GM21515 (cell line): ENCODE data around the gene PFN3.
"Not testable (repeated sequence)": the region's sequence is repeated elsewhere in the genome, so short reads cannot be mapped to it uniquely, and the experiment has no call there.

ENCODE experiments used
- ATAC-seq: cut with Tn5 transposase; IDR thresholded peaks from one replicate; pipeline ENCODE4 v1.9.1; 2021; ENCODE audit not compliant: unreplicated experiment

Gene PFN3

GRCh38 chr5:177425801-177426565 is 25.5 kb upstream of the PFN3 start:
- peak; percentile 71 for ATAC-seq

- ATAC-seq: no peak
Measured at GRCh38 chr5:177425196-177425800, 24.8 kb upstream of the PFN3 start.

- no peak for ATAC-seq
Measured at GRCh38 chr5:177423671-177424070, 23.2 kb upstream of the PFN3 start.

- ATAC-seq: no peak
Measured at GRCh38 chr5:177421062-177421798, 20.8 kb upstream of the PFN3 start.

GRCh38 chr5:177420472-177420871 is 20.0 kb upstream of the PFN3 start:
- ATAC-seq: not testable (repeated sequence)

GRCh38 chr5:177419046-177419445 is 18.6 kb upstream of the PFN3 start:
- ATAC-seq: no peak

- not testable (repeated sequence) for ATAC-seq
Measured at GRCh38 chr5:177417081-177417480, 16.6 kb upstream of the PFN3 start.

- no peak for ATAC-seq
Measured at GRCh38 chr5:177414481-177414880, 14.0 kb upstream of the PFN3 start.

- ATAC-seq: peak; percentile 57
Measured at GRCh38 chr5:177412603-177413233, 12.3 kb upstream of the PFN3 start.

GRCh38 chr5:177410575-177410974 is 10.1 kb upstream of the PFN3 start:
- ATAC-seq: no peak

- no peak for ATAC-seq
Measured at GRCh38 chr5:177409043-177409801, 8.8 kb upstream of the PFN3 start, which contains the start of gene F12. TSS of gene F12 (minus strand) at chr5:177409564. CDS start at chr5:177409527, 37 bp downstream.

GRCh38 chr5:177405805-177406204 is 5.3 kb upstream of the PFN3 start:
- ATAC-seq: no peak

- no peak for ATAC-seq
Measured at GRCh38 chr5:177405312-177405711, 4.9 kb upstream of the PFN3 start.

GRCh38 chr5:177404641-177405179 is 4.2 kb upstream of the PFN3 start:
- ATAC-seq: no peak

- peak; percentile 74 for ATAC-seq
Measured at GRCh38 chr5:177403792-177404640, 3.6 kb upstream of the PFN3 start.

- ATAC-seq: peak; percentile 24
Measured at GRCh38 chr5:177403102-177403791, 2.8 kb upstream of the PFN3 start.

GRCh38 chr5:177402271-177403043 is 2.0 kb upstream of the PFN3 start:
- ATAC-seq: no peak

GRCh38 chr5:177397875-177398390 is 2.5 kb downstream of the PFN3 start:
- ATAC-seq: no peak
